ENCODE measurements around the gene ING3. TPM values are rescaled to one million over a fixed set of nuclear protein-coding genes. Genes with fewer than 3 reads are reported as not detected.

ING3 gene
- total and polyA plus RNA-seq, 2 of the 13 experiments (the other 11 are each of a cell fraction or from before 2014, with no cell fraction given) = 6.9 to 12.8 TPM

GRCh38 chr7:120919466-120919865 is 31.1 kb upstream of the ING3 start:
- Histone ChIP-seq H3K9me3 (ENCODE audit: low read length) (no peaks in the 10 kb centered on the region), H3K4me3 (replicated peaks in 1 of 3; ENCODE audit: insufficient read depth in 1 of 3, low read depth in 2 of 3, low read length in 3 of 3) (no peak overlapping the region), H3K79me2 (ENCODE audit: insufficient read depth, low read length) (no peaks in the 10 kb centered on the region), H3K4me1 (ENCODE audit: insufficient read depth, low read length) (no peaks in the 10 kb centered on the region), H3K36me3 (replicated peaks in 1 of 2; ENCODE audit: control insufficient read depth in 1 of 2, insufficient read depth in 2 of 2, low read length in 2 of 2) (no peaks in the 10 kb centered on the region), H3K27me3 (ENCODE audit: control insufficient read depth in 1 of 2, insufficient read depth in 2 of 2, low read length in 2 of 2) (no peaks in the 10 kb centered on the region), H3K9ac (ENCODE audit: insufficient read depth, low read depth, low read length) (no peak overlapping the region), H2AFZ (ENCODE audit: low read length) (no peak overlapping the region), H3K27ac (ENCODE audit: extremely low read length, insufficient read depth, low read length) (no peak overlapping the region), H4K20me1 (ENCODE audit: insufficient read depth, low read length) (no peaks in the 10 kb centered on the region), H3K4me2 (ENCODE audit: low read depth, low read length) (no peak overlapping the region)
- ChIA-PET CTCF (ENCODE audit: low intra/inter-chr PET ratio, low total read pairs) (no interaction called here), POLR2A (no interaction called here)
- no peak for FAIRE-seq
- BruUV-seq (replicated peaks) = no TSS peak
- in situ Hi-C loops (cut with HindIII; ENCODE audit: extremely low pct_ligation_motif_present, low pct_unique_long_range_greater_than_20kb) (no loop called here), intact Hi-C loops (cut with micrococcal nuclease; ENCODE audit: unreplicated experiment) (no loop called here)
- TF ChIP-seq, protein P1, sequence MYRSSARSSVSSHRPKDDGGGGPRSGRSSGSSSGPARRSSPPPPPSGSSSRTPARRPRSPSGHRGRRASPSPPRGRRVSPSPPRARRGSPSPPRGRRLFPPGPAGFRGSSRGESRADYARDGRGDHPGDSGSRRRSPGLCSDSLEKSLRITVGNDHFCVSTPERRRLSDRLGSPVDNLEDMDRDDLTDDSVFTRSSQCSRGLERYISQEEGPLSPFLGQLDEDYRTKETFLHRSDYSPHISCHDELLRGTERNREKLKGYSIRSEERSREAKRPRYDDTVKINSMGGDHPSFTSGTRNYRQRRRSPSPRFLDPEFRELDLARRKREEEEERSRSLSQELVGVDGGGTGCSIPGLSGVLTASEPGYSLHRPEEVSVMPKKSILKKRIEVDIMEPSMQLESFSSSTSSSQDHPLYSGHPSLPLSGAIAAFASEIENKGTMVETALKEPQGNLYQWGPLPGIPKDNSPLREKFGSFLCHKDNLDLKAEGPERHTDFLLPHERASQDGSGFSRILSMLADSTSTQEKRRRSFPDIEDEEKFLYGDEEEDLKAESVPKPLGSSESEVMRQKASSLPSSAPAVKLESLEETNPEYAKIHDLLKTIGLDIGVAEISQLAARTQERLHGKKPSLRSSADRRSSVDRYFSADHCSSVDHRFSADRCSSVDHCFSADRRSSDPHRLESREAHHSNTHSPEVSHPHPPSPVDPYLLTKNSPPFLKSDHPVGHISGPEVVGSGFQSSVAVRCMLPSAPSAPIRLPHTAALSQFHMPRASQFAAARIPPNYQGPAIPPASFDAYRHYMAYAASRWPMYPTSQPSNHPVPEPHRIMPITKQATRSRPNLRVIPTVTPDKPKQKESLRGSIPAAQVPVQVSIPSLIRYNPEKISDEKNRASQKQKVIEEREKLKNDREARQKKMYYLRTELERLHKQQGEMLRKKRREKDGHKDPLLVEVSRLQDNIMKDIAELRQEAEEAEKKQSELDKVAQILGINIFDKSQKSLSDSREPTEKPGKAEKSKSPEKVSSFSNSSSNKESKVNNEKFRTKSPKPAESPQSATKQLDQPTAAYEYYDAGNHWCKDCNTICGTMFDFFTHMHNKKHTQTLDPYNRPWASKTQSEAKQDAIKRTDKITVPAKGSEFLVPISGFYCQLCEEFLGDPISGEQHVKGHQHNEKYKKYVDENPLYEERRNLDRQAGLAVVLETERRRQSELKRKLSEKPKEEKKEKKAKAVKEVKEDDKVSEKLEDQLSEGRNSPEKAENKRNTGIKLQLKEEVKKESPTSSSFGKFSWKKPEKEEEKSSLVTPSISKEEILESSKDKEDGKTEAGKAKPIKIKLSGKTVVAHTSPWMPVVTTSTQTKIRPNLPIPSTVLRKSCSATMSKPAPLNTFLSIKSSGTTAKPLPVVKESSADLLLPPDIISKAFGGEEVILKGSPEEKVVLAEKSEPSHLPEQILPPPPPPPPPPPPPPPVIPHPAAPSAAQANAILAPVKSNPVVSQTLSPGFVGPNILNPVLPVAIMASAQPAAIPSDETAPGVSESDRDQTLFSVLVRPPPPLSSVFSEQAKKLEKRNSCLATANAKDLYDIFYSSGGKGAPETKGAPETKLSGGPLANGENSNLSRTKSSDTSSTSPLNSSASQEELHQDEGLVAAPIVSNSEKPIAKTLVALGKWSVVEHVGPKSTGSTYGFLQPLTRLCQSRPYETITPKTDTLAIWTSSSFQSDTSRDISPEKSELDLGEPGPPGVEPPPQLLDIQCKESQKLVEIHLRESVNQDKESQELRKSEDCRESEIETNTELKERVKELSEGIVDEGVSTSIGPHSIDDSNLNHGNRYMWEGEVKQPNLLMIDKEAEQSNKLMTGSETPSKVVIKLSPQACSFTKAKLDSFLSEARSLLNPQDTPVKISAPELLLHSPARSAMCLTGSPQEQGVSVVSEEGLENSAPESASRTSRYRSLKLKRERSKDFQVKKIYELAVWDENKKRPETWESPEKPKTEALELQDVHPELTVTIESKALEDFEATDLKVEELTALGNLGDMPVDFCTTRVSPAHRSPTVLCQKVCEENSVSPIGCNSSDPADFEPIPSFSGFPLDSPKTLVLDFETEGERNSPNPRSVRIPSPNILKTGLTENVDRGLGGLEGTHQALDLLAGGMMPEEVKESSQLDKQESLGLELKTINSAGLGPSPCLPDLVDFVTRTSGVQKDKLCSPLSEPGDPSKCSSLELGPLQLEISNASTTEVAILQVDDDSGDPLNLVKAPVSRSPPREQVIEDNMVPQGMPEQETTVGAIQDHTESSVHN (CRISPR knock-in tag; IDR thresholded peaks at IDR 0.05) = no peak
- TF ChIP-seq TFAP4 (IDR thresholded peaks at IDR 0.05; ENCODE audit: borderline replicate concordance, low read depth) (no peak), PLSCR1 (CRISPR knock-in tag; IDR thresholded peaks at IDR 0.05; ENCODE audit: borderline replicate concordance) (no peak), SRSF9 (IDR thresholded peaks at IDR 0.05; ENCODE audit: borderline replicate concordance, insufficient read depth, low read depth, low read length, poor library complexity, severe bottlenecking) (no peak)
- DNase-seq (ENCODE audit: low spot score) = no peak
- ATAC-seq = no peak
